ENCODE measurements around the gene MPRIP.
A peak's percentile ranks its signal among the peaks of the same experiment; 100 is the strongest.
"Not testable (repeated sequence)": the region's sequence is repeated elsewhere in the genome, so short reads cannot be mapped to it uniquely, and the experiment has no call there.

Gene MPRIP

DNA sequence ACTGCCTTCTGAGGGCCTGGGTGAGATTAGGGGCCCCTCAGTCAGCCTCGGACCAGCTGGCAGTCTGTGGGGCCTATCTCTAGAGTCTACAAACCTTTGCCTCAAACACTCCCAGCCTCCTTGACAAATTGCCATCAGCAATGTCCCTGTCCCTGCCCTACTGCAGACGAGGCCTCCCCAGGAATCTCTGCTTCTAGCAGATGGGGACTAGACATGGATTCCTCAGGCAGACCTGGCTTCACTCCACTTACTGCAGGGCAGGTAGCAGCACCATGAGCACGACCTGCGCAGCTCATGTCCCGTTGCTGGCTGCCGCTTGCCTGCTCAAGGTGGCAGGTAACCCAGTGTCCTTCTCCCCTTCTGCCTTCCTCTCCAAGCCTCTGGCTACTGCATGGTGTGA lies 114.8 kb downstream of the MPRIP start:
- Histone ChIP-seq H3K79me2 (ENCODE audit: control insufficient read depth, insufficient read depth, low read length, unreplicated experiment) (peaks cover 7% of the 10 kb centered on the region), H3K4me3 (ENCODE audit: low read depth, low read length) (peak overlapping the region; percentile 44; the same call in 1 of the 2 replicates), H2AFZ (ENCODE audit: low read length, unreplicated experiment) (no peak overlapping the region), H3K27me3 (ENCODE audit: insufficient read depth, low read length) (no peaks in the 10 kb centered on the region), H3K4me1 (ENCODE audit: control insufficient read depth, insufficient read depth, low read length, unreplicated experiment) (peaks cover 42% of the 10 kb centered on the region), H3K27ac (ENCODE audit: low read depth, low read length) (peak overlapping the region; percentile 98), H3K36me3 (ENCODE audit: insufficient read depth, low read length) (peaks cover 32% of the 10 kb centered on the region; the same call in 1 of the 2 replicates)

DNA sequence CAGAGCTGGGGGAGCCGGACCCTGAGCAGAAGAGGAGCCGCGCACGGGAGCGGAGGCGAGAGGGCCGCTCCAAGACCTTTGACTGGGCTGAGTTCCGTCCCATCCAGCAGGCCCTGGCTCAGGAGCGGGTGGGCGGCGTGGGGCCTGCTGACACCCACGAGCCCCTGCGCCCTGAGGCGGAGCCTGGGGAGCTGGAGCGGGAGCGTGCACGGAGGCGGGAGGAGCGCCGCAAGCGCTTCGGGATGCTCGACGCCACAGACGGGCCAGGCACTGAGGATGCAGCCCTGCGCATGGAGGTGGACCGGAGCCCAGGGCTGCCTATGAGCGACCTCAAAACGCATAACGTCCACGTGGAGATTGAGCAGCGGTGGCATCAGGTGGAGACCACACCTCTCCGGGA lies 116.2 kb downstream of the MPRIP start:
- not testable (repeated sequence) for H3K27ac ChIP-seq (ENCODE audit: low read depth, low read length); H3K27me3 ChIP-seq (ENCODE audit: insufficient read depth, low read length); H3K4me3 ChIP-seq (ENCODE audit: low read depth, low read length); H3K79me2 ChIP-seq (ENCODE audit: control insufficient read depth, insufficient read depth, low read length, unreplicated experiment); H2AFZ ChIP-seq (ENCODE audit: low read length, unreplicated experiment)
- Histone ChIP-seq H3K4me1 (ENCODE audit: control insufficient read depth, insufficient read depth, low read length, unreplicated experiment) (peaks cover 31% of the 10 kb centered on the region), H3K36me3 (ENCODE audit: insufficient read depth, low read length) (peaks cover 43% of the 10 kb centered on the region; the same call in 1 of the 2 replicates)

DNA sequence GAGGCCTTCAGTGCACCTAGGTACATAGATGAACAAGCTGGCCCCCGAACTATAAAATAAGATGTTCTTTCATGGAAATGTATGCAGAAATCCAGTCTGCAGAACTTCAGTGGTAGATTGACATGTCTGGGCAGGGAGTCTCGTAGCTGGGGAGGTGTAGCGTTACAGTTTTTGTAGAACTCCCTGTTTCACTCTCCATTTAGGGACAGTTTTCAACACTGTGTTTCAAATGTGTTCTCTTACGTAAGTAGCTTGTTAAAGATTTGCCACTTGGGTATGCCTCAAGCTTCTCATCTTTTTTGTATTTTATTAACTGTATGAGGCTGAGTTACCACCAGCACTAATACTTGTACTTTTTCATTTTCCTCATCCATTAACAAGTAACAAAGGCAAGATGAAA lies 117.3 kb downstream of the MPRIP start:
- H2AFZ ChIP-seq (ENCODE audit: low read length, unreplicated experiment), result no peak overlapping the region
- no peaks in the 10 kb centered on the region for H3K27me3 ChIP-seq (ENCODE audit: insufficient read depth, low read length)
- H3K27ac ChIP-seq (ENCODE audit: low read depth, low read length), result no peak overlapping the region
- H3K36me3 ChIP-seq (ENCODE audit: insufficient read depth, low read length), result peaks cover 43% of the 10 kb centered on the region; the same call in 1 of the 2 replicates
- peaks cover 4% of the 10 kb centered on the region for H3K79me2 ChIP-seq (ENCODE audit: control insufficient read depth, insufficient read depth, low read length, unreplicated experiment)
- no peak overlapping the region for H3K4me3 ChIP-seq (ENCODE audit: low read depth, low read length)
- peaks cover 27% of the 10 kb centered on the region for H3K4me1 ChIP-seq (ENCODE audit: control insufficient read depth, insufficient read depth, low read length, unreplicated experiment)

DNA sequence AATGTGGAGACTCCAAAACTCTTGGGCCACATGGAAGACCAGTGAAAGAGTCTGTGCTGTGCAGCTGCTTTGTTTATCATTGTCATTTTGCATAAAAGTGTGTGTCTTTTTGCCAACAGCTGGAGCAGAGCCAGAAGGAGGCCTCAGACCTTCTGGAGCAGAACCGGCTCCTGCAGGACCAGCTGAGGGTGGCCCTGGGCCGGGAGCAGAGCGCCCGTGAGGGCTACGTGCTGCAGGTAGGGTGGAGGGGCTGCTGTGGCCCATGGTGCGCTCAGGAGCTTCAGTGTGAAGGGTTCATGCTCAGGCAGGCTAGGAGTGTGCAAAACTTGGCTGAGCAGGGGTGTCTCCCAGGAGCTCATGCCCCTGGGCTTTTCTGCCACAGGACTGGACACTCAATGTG lies 118.9 kb downstream of the MPRIP start:
- Histone ChIP-seq H3K79me2 (ENCODE audit: control insufficient read depth, insufficient read depth, low read length, unreplicated experiment) (peaks cover 4% of the 10 kb centered on the region), H3K4me1 (ENCODE audit: control insufficient read depth, insufficient read depth, low read length, unreplicated experiment) (peaks cover 13% of the 10 kb centered on the region), H3K36me3 (ENCODE audit: insufficient read depth, low read length) (peaks cover 52% of the 10 kb centered on the region; the same call in 1 of the 2 replicates), H2AFZ (ENCODE audit: low read length, unreplicated experiment) (no peak overlapping the region), H3K27me3 (ENCODE audit: insufficient read depth, low read length) (no peaks in the 10 kb centered on the region), H3K4me3 (ENCODE audit: low read depth, low read length) (no peak overlapping the region), H3K27ac (ENCODE audit: low read depth, low read length) (no peak overlapping the region)

DNA sequence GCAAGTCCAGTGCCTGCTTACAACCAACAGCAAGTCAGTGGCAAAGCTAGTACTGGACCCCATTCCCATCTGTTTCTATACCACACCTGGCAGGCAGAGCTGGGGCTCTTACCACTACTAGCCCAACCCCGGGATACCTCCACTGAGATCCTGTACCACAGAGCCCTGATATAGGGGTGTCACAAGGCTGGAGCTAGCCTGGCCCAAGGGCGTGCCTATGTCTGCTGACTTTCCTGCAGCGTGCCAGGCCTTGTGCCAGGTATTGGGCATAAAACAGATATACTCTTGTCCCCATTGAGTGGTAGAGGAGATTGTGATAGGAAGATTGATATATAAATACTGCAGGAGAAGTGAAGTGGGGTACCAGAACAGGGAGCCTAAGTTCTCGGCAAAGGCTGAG lies 119.5 kb downstream of the MPRIP start:
- Histone ChIP-seq H3K79me2 (ENCODE audit: control insufficient read depth, insufficient read depth, low read length, unreplicated experiment) (peaks cover 4% of the 10 kb centered on the region), H3K4me3 (ENCODE audit: low read depth, low read length) (no peak overlapping the region), H3K27me3 (ENCODE audit: insufficient read depth, low read length) (no peaks in the 10 kb centered on the region), H3K27ac (ENCODE audit: low read depth, low read length) (no peak overlapping the region), H3K36me3 (ENCODE audit: insufficient read depth, low read length) (peaks cover 52% of the 10 kb centered on the region; the same call in 1 of the 2 replicates), H3K4me1 (ENCODE audit: control insufficient read depth, insufficient read depth, low read length, unreplicated experiment) (peaks cover 6% of the 10 kb centered on the region), H2AFZ (ENCODE audit: low read length, unreplicated experiment) (no peak overlapping the region)

DNA sequence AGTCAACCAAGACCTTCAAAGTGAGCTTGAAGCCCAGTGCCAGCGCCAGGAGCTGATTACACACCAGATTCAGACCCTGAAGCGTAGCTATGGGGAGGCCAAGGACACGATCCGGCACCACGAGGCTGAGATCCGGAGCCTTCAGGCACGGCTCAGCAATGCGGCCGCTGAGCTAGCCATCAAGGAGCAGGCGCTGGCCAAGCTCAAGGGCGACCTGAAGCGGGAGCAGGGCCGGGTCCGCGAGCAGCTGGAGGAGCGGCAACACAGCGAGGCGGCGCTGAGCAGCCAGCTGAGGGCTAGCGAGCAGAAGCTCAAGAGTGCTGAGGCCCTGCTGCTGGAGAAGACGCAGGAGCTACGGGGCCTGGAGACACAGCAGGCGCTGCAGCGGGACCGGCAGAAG lies 121.9 kb downstream of the MPRIP start:
- no peaks in the 10 kb centered on the region for H3K4me1 ChIP-seq (ENCODE audit: control insufficient read depth, insufficient read depth, low read length, unreplicated experiment)
- H3K27me3 ChIP-seq (ENCODE audit: insufficient read depth, low read length), result no peaks in the 10 kb centered on the region
- peaks cover 42% of the 10 kb centered on the region; the same call in 1 of the 2 replicates for H3K36me3 ChIP-seq (ENCODE audit: insufficient read depth, low read length)
- no peak overlapping the region for H2AFZ ChIP-seq (ENCODE audit: low read length, unreplicated experiment)
- no peak overlapping the region for H3K4me3 ChIP-seq (ENCODE audit: low read depth, low read length)
- no peak overlapping the region for H3K27ac ChIP-seq (ENCODE audit: low read depth, low read length)
- H3K79me2 ChIP-seq (ENCODE audit: control insufficient read depth, insufficient read depth, low read length, unreplicated experiment), result peaks cover 4% of the 10 kb centered on the region

DNA sequence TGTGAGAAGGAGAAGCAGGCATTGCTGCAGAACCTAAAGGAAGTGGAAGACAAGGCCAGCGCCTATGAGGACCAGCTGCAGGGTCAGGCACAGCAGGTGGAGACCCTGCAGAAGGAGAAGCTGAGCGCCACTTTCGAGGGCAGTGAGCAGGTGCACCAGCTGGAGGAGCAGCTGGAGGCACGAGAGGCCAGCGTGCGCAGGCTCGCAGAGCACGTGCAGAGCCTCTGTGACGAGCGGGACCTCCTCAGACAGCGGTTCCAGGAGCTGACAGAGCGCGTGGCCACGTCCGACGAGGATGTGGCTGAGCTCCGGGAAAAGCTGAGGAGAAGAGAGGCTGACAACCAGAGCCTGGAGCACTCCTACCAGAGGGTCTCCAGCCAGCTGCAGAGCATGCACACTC lies 122.4 kb downstream of the MPRIP start:
- no peak overlapping the region for H2AFZ ChIP-seq (ENCODE audit: low read length, unreplicated experiment)
- H3K27me3 ChIP-seq (ENCODE audit: insufficient read depth, low read length), result no peaks in the 10 kb centered on the region
- H3K27ac ChIP-seq (ENCODE audit: low read depth, low read length), result no peak overlapping the region
- H3K36me3 ChIP-seq (ENCODE audit: insufficient read depth, low read length), result peaks cover 37% of the 10 kb centered on the region; the same call in 1 of the 2 replicates
- H3K4me1 ChIP-seq (ENCODE audit: control insufficient read depth, insufficient read depth, low read length, unreplicated experiment), result no peaks in the 10 kb centered on the region
- H3K79me2 ChIP-seq (ENCODE audit: control insufficient read depth, insufficient read depth, low read length, unreplicated experiment), result peaks cover 4% of the 10 kb centered on the region
- H3K4me3 ChIP-seq (ENCODE audit: low read depth, low read length), result no peak overlapping the region

DNA sequence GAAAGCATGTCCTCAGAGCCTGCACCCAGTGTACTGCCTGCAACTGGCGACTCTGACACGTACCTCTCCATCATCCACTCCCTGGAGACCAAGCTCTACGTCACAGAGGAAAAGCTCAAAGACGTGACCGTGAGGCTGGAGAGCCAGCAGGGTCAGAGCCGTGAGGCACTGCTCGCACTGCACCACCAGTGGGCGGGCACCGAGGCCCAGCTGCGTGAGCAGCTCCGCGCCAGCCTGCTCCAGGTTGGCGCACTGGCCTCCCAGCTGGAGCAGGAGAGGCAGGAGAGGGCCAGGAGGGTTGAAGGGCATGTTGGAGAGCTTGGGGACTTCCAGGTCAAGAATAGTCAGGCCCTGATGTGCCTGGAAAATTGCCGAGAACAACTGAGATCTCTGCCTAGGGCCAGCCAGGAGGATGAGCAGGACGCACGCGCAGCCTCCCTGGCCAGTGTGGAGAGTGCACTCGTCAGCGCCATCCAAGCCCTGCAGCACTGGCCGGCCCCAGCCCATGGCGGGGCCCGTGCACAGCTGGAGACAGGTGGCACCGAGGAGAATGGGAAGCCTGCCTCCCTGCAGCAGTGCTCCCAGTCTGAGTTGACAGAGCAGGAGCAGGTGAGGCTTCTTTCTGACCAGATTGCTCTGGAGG lies 123.5 kb downstream of the MPRIP start:
- Histone ChIP-seq H3K27me3 (ENCODE audit: insufficient read depth, low read length) (no peaks in the 10 kb centered on the region), H3K79me2 (ENCODE audit: control insufficient read depth, insufficient read depth, low read length, unreplicated experiment) (no peaks in the 10 kb centered on the region), H2AFZ (ENCODE audit: low read length, unreplicated experiment) (no peak overlapping the region), H3K4me1 (ENCODE audit: control insufficient read depth, insufficient read depth, low read length, unreplicated experiment) (no peaks in the 10 kb centered on the region), H3K36me3 (ENCODE audit: insufficient read depth, low read length) (peaks cover 28% of the 10 kb centered on the region; the same call in 1 of the 2 replicates), H3K4me3 (ENCODE audit: low read depth, low read length) (no peak overlapping the region), H3K27ac (ENCODE audit: low read depth, low read length) (no peak overlapping the region)

DNA sequence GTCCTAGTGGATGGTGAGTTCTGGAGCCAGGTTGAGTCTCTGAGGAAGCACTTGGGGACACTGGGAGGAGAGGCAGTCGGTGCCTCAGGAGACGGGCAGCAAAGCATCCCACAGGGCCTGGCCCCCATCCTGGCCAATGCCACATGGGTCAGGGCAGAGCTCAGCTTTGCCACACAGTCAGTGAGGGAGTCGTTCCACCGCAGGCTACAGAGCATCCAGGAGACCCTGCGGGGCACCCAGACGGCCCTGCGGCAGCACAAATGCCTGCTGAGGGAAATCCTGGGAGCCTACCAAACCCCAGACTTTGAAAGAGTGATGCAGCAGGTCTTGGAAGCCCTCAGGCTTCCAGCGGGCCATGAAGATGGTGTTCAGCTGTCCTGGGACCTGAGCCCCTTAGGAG lies 124.2 kb downstream of the MPRIP start:
- Histone ChIP-seq H3K27me3 (ENCODE audit: insufficient read depth, low read length) (no peaks in the 10 kb centered on the region), H3K27ac (ENCODE audit: low read depth, low read length) (no peak overlapping the region), H3K79me2 (ENCODE audit: control insufficient read depth, insufficient read depth, low read length, unreplicated experiment) (no peaks in the 10 kb centered on the region), H3K4me3 (ENCODE audit: low read depth, low read length) (no peak overlapping the region), H2AFZ (ENCODE audit: low read length, unreplicated experiment) (no peak overlapping the region), H3K4me1 (ENCODE audit: control insufficient read depth, insufficient read depth, low read length, unreplicated experiment) (no peaks in the 10 kb centered on the region), H3K36me3 (ENCODE audit: insufficient read depth, low read length) (peaks cover 24% of the 10 kb centered on the region; the same call in 1 of the 2 replicates)

DNA sequence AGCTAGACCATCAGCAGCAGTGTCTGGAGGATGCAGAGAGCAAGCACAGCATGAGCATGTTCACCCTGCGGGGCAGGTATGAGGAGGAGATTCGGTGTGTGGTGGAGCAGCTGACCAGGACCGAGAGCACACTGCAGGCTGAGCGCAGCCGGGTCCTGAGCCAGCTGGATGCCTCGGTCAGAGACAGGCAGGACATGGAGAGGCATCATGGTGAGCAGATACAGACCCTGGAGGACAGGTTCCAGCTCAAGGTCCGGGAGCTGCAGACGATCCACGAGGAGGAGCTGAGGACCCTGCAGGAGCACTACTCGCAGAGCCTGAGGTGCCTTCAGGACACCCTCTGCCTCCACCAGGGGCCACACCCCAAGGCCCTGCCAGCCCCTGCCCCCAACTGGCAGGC lies 125.1 kb downstream of the MPRIP start:
- Histone ChIP-seq H2AFZ (ENCODE audit: low read length, unreplicated experiment) (no peak overlapping the region), H3K27me3 (ENCODE audit: insufficient read depth, low read length) (no peaks in the 10 kb centered on the region), H3K36me3 (ENCODE audit: insufficient read depth, low read length) (peaks cover 24% of the 10 kb centered on the region), H3K27ac (ENCODE audit: low read depth, low read length) (no peak overlapping the region), H3K79me2 (ENCODE audit: control insufficient read depth, insufficient read depth, low read length, unreplicated experiment) (no peaks in the 10 kb centered on the region), H3K4me1 (ENCODE audit: control insufficient read depth, insufficient read depth, low read length, unreplicated experiment) (no peaks in the 10 kb centered on the region), H3K4me3 (ENCODE audit: low read depth, low read length) (no peak overlapping the region)

DNA sequence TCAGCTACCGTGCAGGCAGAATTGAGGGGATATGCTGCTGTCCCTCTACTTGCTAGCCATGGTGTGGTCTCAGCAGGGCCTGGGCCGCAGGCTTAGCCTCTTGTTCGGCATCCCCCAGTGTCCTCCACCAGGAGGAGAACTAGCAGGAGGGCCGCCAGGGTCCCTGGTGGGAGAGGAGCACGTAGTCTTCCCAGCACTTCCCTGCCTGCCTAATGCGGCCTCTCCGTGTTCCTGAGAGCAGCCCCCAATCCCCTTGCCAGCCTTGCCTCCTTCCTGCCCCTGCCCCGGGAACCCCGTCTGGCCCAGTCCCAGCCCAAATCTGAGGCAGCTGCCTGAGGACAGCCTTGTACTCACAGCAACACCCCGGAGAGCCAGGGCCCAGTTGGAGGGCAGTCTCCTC lies 125.7 kb downstream of the MPRIP start:
- no peaks in the 10 kb centered on the region for H3K79me2 ChIP-seq (ENCODE audit: control insufficient read depth, insufficient read depth, low read length, unreplicated experiment)
- no peak overlapping the region for H3K4me3 ChIP-seq (ENCODE audit: low read depth, low read length)
- H3K36me3 ChIP-seq (ENCODE audit: insufficient read depth, low read length), result peaks cover 22% of the 10 kb centered on the region
- no peak overlapping the region for H3K27ac ChIP-seq (ENCODE audit: low read depth, low read length)
- H2AFZ ChIP-seq (ENCODE audit: low read length, unreplicated experiment), result no peak overlapping the region
- no peaks in the 10 kb centered on the region for H3K27me3 ChIP-seq (ENCODE audit: insufficient read depth, low read length)
- no peaks in the 10 kb centered on the region for H3K4me1 ChIP-seq (ENCODE audit: control insufficient read depth, insufficient read depth, low read length, unreplicated experiment)
